HG02870 (cell line): Measurements from ENCODE around the gene FOXP1.

Experiments used
- ATAC-seq: cut with Tn5 transposase; IDR thresholded peaks from one replicate; pipeline ENCODE4 v1.9.1; 2021; ENCODE audit warnings: mild to moderate bottlenecking, moderate library complexity; ENCODE audit not compliant: unreplicated experiment

Gene FOXP1

GRCh38 chr3:71565316-71565715 is 18.2 kb downstream of the FOXP1 start:
- no peak for ATAC-seq

GRCh38 chr3:71564361-71564760 is 19.2 kb downstream of the FOXP1 start:
- ATAC-seq: no peak

- ATAC-seq: peak; percentile 80
Observed at GRCh38 chr3:71563827-71564226, 19.7 kb downstream of the FOXP1 start.

- ATAC-seq: no peak
Observed at GRCh38 chr3:71562938-71563337, 20.6 kb downstream of the FOXP1 start.

- no peak for ATAC-seq
Observed at GRCh38 chr3:71560665-71561064, 22.9 kb downstream of the FOXP1 start.

- no peak for ATAC-seq
Observed at GRCh38 chr3:71559578-71560162, 23.9 kb downstream of the FOXP1 start.

GRCh38 chr3:71559021-71559420 is 24.5 kb downstream of the FOXP1 start:
- ATAC-seq: no peak

- ATAC-seq: no peak
Observed at GRCh38 chr3:71554649-71555048, 28.9 kb downstream of the FOXP1 start.

GRCh38 chr3:71551311-71551919 is 32.1 kb downstream of the FOXP1 start:
- ATAC-seq: no peak

- no peak for ATAC-seq
Observed at GRCh38 chr3:71549951-71550350, 33.6 kb downstream of the FOXP1 start.

GRCh38 chr3:71548705-71549384 is 34.7 kb downstream of the FOXP1 start:
- ATAC-seq: no peak

- no peak for ATAC-seq
Observed at GRCh38 chr3:71547249-71548198, 36.0 kb downstream of the FOXP1 start.

- ATAC-seq: no peak
Observed at GRCh38 chr3:71546821-71547220, 36.7 kb downstream of the FOXP1 start.

GRCh38 chr3:71545330-71545729 is 38.2 kb downstream of the FOXP1 start:
- no peak for ATAC-seq

GRCh38 chr3:71543371-71544016 is 40.0 kb downstream of the FOXP1 start:
- no peak for ATAC-seq

GRCh38 chr3:71542521-71543370 is 40.8 kb downstream of the FOXP1 start:
- no peak for ATAC-seq

- ATAC-seq: no peak
Observed at GRCh38 chr3:71541313-71541712, 42.2 kb downstream of the FOXP1 start.

- no peak for ATAC-seq
Observed at GRCh38 chr3:71537211-71537611, 46.3 kb downstream of the FOXP1 start.

GRCh38 chr3:71536376-71536965 is 47.1 kb downstream of the FOXP1 start:
- ATAC-seq: no peak
